Motor neuron (in vitro differentiated cells): ENCODE data around the gene CHCT1. TPM values are rescaled to one million over a fixed set of nuclear protein-coding genes. Genes with fewer than 3 reads are reported as not detected.

ENCODE experiments used
- ATAC-seq, 8 experiments: fragments of 200-7000 bp; cut with Tn5 transposase; replicated peaks in 6 of 8; 2 replicates each; pipeline ENCODE4 v1.8.0; 2021; ENCODE audit warnings: mild to moderate bottlenecking in 8 of 8, moderate library complexity in 8 of 8
- H3K27ac ChIP-seq, 2 donors: fragments of 250-450 bp; sonication (Bioruptor Pico); 2 replicates each; pipeline ENCODE4 v1.9.0; 2021; ENCODE audit warnings: antibody characterized with exemption in 2 of 2, mild to moderate bottlenecking in 2 of 2, moderate library complexity in 1 of 2
- H3K4me1 ChIP-seq, 2 donors: fragments of 250-450 bp; sonication (Bioruptor Pico); replicated peaks in 1 of 2; 2 replicates each; pipeline ENCODE4 v1.6.1; 2021; ENCODE audit warnings: antibody characterized with exemption in 2 of 2, mild to moderate bottlenecking in 2 of 2, moderate library complexity in 1 of 2
- H3K4me3 ChIP-seq, 5 donors: fragments of 250-450 bp; sonication (Bioruptor Pico); 2 replicates each; pipeline ENCODE4 v1.9.0; 2021; ENCODE audit warnings: antibody characterized with exemption in 5 of 5, mild to moderate bottlenecking in 5 of 5, moderate library complexity in 4 of 5
- WGBS, 10 experiments: fragments of 450-650 bp; shearing (Covaris generic); methylation state at CpG; one replicate each; pipeline ENCODE4 v1.0.0; 2022; 5-methylcytosine and 5-hydroxymethylcytosine counted together
- in situ Hi-C, 9 experiments: fragments of 400-800 bp; cut with MboI; loops; one replicate each; pipeline ENCODE4 v1.15.0; 2021; ENCODE audit warnings: low sequenced_read_pairs in 9 of 9, low pct_unique_long_range_greater_than_20kb in 2 of 9; ENCODE audit not compliant: unreplicated experiment in 9 of 9
- total RNA-seq, 8 experiments: library from RNA; unstranded; fragments of 300-600 nt; gene quantifications; 2 replicates each; pipeline versions ENCODE4 v1.2.3 to v1.2.4, GENCODE V29; 2022

The CHCT1 gene
- total RNA-seq, 8 experiments from 2014 or later: not detected

GRCh38 chr17:60457148-60457547 is 34.9 kb downstream of the CHCT1 start:
- in situ Hi-C loops: no loop called here
- Histone ChIP-seq H3K4me1 (no peaks in the 10 kb centered on the region), H3K27ac (no peak overlapping the region), H3K4me3 (no peak overlapping the region)
- ATAC-seq: no peak
- WGBS, 10 experiments: 85 to 100% (median 100%) methylated on average over 1 to 2 of the region's 2 CpGs; no CpG with 5 or more reads in 5 of the 10 experiments

GRCh38 chr17:60461584-60461983 is 39.3 kb downstream of the CHCT1 start:
- H3K27ac ChIP-seq: no peak overlapping the region
- 92 to 100% (median 100%) methylated on average over 1 of the region's 1 CpG; no CpG with 5 or more reads in 3 of the 10 experiments for WGBS, 10 experiments
- H3K4me1 ChIP-seq: no peaks in the 10 kb centered on the region
- no peak overlapping the region for H3K4me3 ChIP-seq
- no peak for ATAC-seq
- in situ Hi-C loops: no loop called here

- in situ Hi-C loops: no loop called here
- Histone ChIP-seq H3K4me3 (no peak overlapping the region), H3K27ac (no peak overlapping the region), H3K4me1 (no peaks in the 10 kb centered on the region)
- WGBS, 10 experiments: 70 to 100% (median 91%) methylated on average over 2 to 4 of the region's 4 CpGs; no CpG with 5 or more reads in 3 of the 10 experiments
- ATAC-seq: no peak
These were observed 41.0 kb downstream of the CHCT1 start for GRCh38 chr17:60463157-60463835.

DNA sequence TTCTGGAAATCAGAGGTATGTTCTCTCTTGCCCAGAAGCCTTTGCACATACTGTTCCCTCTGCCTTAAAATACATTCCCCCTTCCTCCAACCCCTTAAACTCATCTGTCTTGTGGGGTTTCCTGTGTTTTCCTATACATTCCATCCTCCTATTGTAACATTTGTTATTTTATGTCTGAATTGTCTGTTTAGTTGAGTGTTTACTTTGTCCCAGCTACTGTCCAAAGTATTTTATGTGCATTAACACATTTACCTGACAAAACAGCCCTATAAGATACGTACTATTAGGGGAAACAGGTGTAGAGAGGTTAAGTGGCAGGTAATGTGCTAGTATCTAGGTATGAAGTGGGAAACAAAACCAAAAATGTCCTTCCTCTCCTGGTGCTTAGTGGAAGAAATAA is 42.1 kb downstream of the CHCT1 start:
- 86 to 100% (median 100%) methylated on average over 1 of the region's 1 CpG; no CpG with 5 or more reads in 2 of the 10 experiments for WGBS, 10 experiments
- ATAC-seq: no peak
- Histone ChIP-seq H3K27ac (no peak overlapping the region), H3K4me3 (no peak overlapping the region), H3K4me1 (no peaks in the 10 kb centered on the region)
- in situ Hi-C loops: no loop called here

DNA sequence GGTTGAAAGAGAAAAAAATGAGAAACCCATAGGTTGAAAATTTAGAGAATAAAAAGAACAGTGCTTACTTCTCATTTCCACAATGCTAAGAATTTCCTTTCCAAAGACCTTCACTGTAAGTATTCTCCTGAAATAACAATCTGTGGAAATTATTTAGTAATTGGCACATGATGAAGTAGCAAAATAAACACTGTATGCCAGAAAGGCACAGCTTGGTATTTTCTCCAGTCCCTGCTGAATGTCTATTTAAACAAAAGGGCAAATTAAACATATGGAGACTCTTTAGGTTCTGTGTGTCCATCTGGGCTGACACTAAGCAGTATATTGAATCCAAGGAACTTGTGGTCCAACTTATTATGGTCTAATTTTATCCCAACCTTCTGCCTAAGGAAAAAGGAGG is 46.1 kb downstream of the CHCT1 start:
- Histone ChIP-seq H3K4me1 (no peaks in the 10 kb centered on the region), H3K27ac (no peak overlapping the region), H3K4me3 (no peak overlapping the region)
- in situ Hi-C loops: no loop called here
- ATAC-seq: no peak

GRCh38 chr17:60471451-60471850 is 49.2 kb downstream of the CHCT1 start:
- 57 to 100% (median 94%) methylated on average over 1 to 4 of the region's 4 CpGs for WGBS, 10 experiments
- H3K4me1 ChIP-seq: no peaks in the 10 kb centered on the region
- H3K27ac ChIP-seq: no peak overlapping the region
- no peak overlapping the region for H3K4me3 ChIP-seq
- ATAC-seq: no peak
- in situ Hi-C loops: no loop called here

- 17 to 100% (median 100%) methylated on average over 1 of the region's 1 CpG; no CpG with 5 or more reads in 2 of the 10 experiments for WGBS, 10 experiments
- in situ Hi-C loops: no loop called here
- H3K27ac ChIP-seq: no peak overlapping the region
These were observed 50.2 kb downstream of the CHCT1 start for GRCh38 chr17:60472449-60472848.

DNA sequence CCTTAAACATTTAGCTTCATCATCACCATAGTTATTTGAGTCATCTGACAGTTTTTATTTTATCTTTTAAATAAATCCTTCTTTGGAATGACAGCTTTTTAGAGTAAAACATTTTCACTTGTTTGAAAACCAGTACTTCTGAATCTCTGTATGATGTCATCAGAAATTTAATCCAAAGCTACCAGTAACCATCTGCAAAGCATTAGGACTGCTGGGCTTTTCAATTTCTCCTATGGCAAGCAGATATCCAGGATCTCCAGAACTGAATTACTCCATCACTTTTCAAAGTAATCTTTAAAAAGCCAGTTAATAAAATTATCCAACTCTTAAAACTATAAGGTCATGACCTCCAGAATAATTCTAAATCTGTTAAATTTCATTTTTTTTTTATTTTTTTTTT is 51.5 kb downstream of the CHCT1 start:
- no peak for ATAC-seq
- in situ Hi-C loops: no loop called here
- H3K27ac ChIP-seq: no peak overlapping the region
- H3K4me3 ChIP-seq: no peak overlapping the region
- H3K4me1 ChIP-seq: no peaks in the 10 kb centered on the region

More at GRCh38 chr17:60472449-60472848, 50.2 kb downstream of the CHCT1 start:
- Histone ChIP-seq H3K4me1 (no peaks in the 10 kb centered on the region), H3K4me3 (no peak overlapping the region)
- no peak for ATAC-seq

Other genes with a start within 250 kb of the CHCT1 start
- gene USP32, start 30.4 kb upstream of the CHCT1 start, total RNA-seq: 100 to 1,000 TPM in 1 of 8 experiments, 10 to 100 TPM in 7; 29.3 to 187 (median 32.1) TPM
- 10 to 100 TPM; 21.7 to 68.1 (median 25.5) TPM for gene APPBP2, start 103.8 kb downstream of the CHCT1 start, total RNA-seq
- gene PPM1D, start 177.7 kb downstream of the CHCT1 start, total RNA-seq: 10 to 100 TPM in 7 of 8 experiments, 1 to 10 TPM in 1; 7.3 to 26.1 (median 15.2) TPM